Effector CD4-positive, alpha-beta T cell (primary cell): Measurements from ENCODE around the gene RAD54L2.
"Not testable (repeated sequence)": the region's sequence is repeated elsewhere in the genome, so short reads cannot be mapped to it uniquely, and the experiment has no call there.

Experiments used
- DNase-seq: peaks from one replicate; pipeline ENCODE4 v3.0.0-alpha.2; 2020
- total RNA-seq: gene quantifications from one replicate; lab custom pipeline; 2026; lab: John Stamatoyannopoulos, UW

The RAD54L2 gene, protein sequence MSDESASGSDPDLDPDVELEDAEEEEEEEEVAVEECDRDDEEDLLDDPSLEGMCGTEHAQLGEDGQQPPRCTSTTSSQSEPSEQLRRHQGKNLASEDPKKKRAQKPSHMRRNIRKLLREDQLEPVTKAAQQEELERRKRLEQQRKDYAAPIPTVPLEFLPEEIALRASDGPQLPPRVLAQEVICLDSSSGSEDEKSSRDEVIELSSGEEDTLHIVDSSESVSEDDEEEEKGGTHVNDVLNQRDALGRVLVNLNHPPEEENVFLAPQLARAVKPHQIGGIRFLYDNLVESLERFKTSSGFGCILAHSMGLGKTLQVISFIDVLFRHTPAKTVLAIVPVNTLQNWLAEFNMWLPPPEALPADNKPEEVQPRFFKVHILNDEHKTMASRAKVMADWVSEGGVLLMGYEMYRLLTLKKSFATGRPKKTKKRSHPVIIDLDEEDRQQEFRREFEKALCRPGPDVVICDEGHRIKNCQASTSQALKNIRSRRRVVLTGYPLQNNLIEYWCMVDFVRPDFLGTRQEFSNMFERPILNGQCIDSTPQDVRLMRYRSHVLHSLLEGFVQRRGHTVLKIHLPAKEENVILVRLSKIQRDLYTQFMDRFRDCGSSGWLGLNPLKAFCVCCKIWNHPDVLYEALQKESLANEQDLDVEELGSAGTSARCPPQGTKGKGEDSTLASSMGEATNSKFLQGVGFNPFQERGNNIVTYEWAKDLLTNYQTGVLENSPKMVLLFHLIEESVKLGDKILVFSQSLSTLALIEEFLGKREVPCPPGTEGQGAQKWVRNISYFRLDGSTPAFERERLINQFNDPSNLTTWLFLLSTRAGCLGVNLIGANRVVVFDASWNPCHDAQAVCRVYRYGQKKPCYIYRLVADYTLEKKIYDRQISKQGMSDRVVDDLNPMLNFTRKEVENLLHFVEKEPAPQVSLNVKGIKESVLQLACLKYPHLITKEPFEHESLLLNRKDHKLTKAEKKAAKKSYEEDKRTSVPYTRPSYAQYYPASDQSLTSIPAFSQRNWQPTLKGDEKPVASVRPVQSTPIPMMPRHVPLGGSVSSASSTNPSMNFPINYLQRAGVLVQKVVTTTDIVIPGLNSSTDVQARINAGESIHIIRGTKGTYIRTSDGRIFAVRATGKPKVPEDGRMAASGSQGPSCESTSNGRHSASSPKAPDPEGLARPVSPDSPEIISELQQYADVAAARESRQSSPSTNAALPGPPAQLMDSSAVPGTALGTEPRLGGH (N-terminal part only)
- total RNA-seq, result 88.6 reads per million, percentile 80 among the genes with 10 or more reads in this experiment

GRCh38 chr3:51538459-51539290, at the start of gene RAD54L2:
RAD54L2 (plus strand) TSS chr3:51538719; CDS start chr3:51590421, 51,702 bp downstream.
- peak; percentile 67 for DNase-seq

DNA sequence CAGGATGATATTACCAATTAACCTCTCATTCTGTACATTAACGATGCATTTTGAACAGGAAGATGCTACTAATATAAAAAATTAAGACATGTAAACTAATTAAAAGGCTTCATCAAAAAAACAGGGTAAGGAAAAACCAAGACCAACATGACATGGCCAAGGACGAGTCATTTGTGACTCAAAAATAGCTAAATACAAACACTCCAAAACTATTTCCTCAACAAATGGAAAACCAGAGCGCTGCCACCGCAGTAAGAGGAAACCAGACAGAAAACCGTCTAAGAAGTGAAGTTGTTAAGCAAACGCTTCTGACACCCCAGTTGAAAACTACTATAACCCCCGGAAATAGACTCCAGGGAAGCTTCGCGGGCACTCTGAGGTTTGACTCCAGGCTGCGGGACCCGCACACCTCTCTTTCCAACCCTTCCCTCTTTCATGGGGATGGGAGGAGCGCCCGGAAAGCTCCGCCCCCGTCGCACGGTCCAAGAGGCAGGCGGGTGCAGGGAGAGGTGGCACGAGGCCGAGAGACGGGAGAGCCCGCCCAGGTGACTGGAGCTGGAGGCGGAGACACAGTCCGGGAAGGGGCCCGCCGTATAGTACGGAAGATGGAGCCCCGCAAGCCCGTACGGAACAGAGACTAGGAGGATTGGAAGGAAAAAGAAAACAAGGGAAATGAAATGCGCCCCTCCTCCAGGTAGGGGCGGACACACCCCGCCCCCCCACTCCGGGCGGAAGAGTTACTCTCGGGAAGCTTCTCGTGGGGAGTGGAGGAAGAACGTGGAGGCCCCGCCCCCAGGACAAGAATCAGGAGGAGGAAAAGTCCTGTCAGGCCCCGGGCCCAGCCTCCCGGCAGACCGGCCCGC, 39.4 kb upstream of the RAD54L2 start:
- peak; percentile 72 for DNase-seq

DNA sequence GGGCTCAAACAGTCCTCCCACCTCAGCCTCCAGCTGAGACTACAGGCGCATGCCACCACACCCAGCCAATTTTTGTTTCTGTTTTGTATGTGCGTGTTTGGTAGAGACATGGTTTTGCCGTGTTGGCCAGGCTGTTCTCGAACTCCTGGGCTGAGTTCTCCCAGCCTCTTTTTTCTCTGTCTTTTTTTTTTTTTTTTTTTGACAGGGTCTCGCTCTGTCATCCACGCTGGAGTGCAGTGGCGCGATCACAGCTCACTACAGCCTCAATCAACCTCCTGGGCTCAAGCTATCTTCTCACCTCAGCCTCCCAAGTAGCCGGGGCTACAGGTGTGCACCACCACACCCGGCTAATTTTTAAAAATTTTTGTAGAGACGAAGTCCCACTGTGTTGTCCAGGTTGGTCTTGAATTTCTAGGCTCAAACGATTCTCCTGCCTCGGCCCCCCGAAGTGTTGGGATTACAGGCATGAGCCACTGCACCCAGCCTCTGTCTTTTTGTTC, 37.8 kb upstream of the RAD54L2 start:
- no peak for DNase-seq

GRCh38 chr3:51501833-51502561, 36.5 kb upstream of the RAD54L2 start:
- DNase-seq, result peak; percentile 70

DNA sequence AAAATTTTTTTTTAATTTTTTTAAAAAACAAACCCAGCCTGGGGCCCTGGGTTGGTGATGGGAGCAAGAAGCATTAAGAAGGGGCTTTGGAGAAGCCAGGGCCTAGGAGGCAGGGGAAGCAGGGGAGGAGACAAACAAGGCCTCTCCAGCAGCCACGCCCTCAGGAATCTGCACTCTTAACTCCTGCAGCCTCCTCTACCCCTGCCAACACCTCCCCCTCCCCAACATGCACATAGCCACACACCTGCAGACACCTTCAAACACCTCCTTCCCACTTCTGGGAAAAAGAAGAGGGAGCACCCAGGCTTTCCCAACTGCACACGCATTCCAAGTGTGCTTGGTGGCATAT, 36.0 kb upstream of the RAD54L2 start:
- no peak for DNase-seq

DNA sequence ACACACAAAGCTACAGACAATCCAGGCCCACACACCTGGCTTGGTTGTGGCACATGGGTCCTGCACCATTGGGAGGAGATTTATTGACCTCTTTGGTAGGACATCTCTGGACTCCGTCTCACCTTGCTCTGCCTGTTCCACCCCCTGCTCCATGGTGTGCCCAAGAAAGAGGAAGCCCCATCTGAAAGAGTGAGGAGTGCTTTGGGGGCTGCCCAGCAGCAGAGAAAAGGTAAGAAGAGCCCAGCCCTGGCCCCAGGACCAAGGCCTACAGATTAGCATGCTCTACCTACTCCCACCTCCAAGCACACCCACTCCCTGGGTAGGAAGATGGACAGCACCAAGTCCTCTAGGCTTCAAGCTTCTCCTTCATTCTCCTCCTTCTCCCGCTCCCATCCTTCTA, 35.5 kb upstream of the RAD54L2 start:
- DNase-seq, result no peak

DNA sequence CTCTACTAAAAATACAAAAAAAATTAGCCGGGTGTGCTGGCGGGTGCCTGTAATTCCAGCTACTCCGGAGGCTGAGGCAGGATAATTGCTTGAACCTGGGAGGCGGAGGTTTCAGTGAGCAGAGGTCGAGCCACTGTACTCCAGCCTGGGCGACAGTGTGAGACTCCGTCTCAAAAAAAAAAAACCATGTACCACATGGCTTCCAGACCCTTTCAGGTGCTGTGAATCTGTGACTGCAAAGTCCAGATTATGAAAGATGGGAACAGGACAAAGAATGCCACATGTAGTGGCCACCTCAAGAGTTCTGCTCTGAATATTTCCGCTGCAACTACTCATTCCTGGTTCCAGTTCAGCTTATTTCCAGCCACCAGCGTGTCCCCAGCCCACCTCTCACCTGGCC, 30.3 kb upstream of the RAD54L2 start:
- no peak for DNase-seq

DNA sequence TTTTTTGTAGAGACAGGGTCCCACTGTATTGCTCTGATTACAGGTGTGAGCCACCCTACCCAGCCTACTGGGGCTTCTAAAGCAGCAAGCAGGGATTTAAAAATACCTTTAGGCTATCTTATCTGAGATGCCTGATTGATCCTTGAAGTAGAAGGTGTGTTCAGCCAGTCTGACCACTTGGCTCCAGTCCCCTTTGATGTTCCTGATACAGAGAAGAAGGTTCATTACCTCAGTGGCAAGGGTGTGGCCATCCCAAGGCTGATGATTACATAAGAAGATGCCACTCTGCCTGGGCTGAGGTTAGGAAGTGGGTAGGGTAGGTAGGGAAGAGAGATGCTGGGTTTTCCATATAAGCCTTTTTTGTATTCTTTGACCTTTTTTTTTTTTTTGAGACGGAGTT, 27.5 kb upstream of the RAD54L2 start:
- DNase-seq, result no peak

DNA sequence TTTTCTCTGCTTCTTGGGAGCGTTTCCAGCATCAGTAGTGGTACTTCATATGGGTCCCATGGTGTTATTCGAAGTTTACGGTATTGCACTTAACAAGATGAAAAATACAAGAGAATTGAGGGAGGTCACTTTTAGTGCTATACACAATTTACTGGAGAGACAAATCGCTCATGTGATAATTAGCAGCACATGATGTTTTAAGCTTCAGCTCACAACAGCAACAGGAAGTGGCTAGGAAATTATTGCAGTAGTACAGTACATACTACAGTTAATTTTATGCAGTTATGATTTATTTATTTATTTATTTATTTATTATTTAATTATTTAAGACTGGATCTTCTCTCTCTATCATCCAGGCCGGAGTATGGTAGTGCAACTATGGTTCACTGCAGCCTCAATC, 24.3 kb upstream of the RAD54L2 start:
- no peak for DNase-seq

DNA sequence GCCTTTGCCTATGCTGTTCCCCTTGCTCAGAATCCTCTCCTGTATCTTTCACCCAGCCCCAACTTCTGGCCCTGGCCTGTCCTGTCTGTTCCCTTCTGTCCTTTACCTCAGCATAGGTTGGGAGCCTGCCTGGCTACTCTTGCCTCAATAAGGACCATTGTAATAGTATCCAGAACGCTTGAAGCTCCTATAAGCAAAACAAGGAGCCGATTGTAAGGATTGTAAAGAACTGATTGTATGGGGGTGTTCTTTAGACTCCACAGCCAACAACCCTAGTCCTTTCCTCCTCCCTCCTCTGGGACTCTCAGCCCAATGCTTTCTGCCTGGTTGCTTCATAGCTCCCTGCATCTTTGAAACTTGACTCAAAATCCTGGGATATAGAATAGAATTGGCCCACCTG, 18.7 kb upstream of the RAD54L2 start:
- DNase-seq, result no peak

GRCh38 chr3:51520906-51521730, 17.4 kb upstream of the RAD54L2 start:
- DNase-seq, result not testable (repeated sequence)

DNA sequence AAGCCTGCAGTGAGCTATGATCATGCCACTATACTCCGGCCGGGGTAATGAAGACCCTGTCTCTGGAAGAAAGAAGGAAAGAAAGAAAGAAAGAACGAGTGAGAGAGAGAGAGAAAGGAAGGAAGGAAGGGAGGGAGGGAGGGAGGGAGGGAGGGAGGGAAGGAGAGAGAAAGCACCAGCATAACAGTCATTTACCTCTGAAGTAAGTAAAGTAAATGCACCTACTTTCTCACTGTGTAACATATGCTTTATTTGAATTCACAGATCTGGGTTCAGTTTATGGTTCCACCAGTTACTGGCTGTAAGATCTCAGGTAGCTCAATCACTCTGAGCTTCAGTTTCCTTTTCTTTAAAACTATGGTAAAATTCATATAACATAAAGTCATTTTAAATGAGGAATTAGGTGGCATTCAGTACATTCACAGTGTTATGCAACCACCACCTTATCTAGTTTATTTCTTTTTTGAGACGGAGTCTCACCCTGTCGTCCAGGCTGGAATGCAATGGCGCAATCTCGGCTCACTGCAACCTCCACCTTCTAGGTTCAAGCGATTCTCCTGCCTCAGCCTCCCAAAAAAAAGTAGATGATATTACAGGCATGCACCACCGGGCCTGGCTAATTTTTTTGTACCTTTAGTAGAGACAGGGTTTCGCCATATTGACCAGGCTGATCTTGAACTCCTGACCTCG, 16.1 kb upstream of the RAD54L2 start:
- no peak for DNase-seq

DNA sequence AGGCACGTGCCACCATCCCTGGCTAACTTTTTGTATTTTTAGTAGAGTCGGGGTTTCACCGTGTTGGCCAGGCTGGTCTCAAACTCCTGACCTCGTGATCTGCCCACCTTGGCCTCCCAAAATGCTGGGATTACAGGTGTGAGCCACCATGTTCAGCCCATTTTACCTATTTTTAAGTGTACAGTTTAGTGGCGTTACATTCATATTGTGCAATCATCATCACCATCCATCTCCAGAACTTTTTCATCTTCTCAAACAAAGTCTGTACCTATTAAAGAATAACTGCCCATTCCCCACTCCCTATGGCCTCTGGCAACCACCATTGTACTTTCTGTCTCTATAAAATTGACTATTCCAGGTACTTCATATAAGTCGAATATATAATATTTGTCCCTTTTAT, 13.6 kb upstream of the RAD54L2 start:
- DNase-seq, result not testable (repeated sequence)

DNA sequence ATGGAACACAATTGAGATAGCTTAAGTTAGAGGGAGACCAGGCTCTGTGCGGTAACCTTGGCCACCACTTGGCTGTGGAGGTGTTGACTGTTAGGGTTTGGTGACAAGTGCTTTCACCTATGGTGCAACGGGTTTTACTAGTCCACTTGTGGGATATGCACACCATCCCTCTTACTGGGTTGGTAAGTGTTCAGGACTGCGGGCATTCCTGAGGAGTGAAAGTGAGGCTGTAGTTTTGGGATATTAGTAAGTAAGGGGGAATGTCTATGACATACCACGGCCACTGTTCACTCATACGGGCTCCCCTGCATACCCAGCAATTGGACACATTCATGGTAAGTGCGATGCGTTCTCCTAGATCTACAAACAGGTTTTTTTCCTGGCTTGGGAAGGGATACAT, 8.0 kb upstream of the RAD54L2 start:
- DNase-seq, result no peak

- no peak for DNase-seq
These were observed 3.1 kb upstream of the RAD54L2 start for GRCh38 chr3:51535146-51536019.

DNA sequence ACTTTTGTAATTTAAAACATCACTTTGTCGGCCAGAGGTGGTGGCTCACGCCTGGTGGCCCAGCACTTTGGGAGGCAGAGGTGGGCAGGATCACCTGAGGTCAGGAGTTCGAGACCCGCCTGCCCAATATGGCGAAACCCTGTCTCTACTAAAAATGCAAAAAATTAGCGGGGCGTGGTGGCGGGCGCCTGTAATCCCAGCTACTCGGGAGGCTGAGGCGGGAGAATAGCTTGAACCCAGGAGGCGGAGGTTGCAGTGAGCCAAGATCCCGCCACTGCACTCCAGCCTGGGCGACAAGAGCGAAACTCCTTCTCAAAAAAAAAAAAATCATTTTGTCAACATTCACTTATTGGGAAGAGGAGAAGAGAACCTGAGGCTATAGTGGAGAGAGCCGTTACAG, 888 bp upstream of the RAD54L2 start:
- not testable (repeated sequence) for DNase-seq

DNA sequence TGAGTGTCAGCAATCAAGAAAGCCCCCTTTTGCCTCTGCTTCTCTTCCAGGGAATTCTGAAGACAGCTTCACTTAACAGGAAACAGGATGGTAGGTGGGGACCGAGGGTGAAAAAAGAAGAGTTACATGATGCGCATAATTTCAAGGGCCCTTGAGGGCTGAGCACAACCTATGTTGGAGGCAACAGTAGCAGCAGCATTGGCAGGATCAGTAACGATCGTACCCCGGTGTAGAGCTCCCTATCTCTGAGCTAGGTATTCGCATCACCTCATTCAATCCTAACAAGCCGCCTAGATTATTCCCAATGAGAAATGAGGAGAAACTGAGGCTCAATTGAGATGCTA, 432 bp upstream of the RAD54L2 start:
- DNase-seq, result no peak
